Ishikawa (cell line): ENCODE data around the gene MNS1.

Experiments
- CREB1 ChIP-seq: IDR thresholded peaks from 2 replicates; pipeline ENCODE4 v1.6.1; 2012; ENCODE audit warnings: low read depth
- EGR1 ChIP-seq: IDR thresholded peaks from 2 replicates; pipeline ENCODE4 v1.6.1; 2012
- EP300 ChIP-seq: IDR thresholded peaks from 2 replicates; pipeline ENCODE4 v1.6.1; 2012; ENCODE audit warnings: borderline replicate concordance
- FOXM1 ChIP-seq: IDR thresholded peaks from 2 replicates; pipeline ENCODE4 v1.6.1; 2012; ENCODE audit warnings: low read depth, borderline replicate concordance
- MAX ChIP-seq: IDR thresholded peaks from 2 replicates; pipeline ENCODE4 v1.6.1; 2012
- NFIC ChIP-seq: IDR thresholded peaks from 2 replicates; pipeline ENCODE4 v1.6.1; 2012
- REST ChIP-seq: IDR thresholded peaks from 2 replicates; pipeline ENCODE4 v1.6.1; 2012; ENCODE audit warnings: low read depth, mild to moderate bottlenecking
- TAF1 ChIP-seq: IDR thresholded peaks from 2 replicates; pipeline ENCODE4 v1.6.1; 2012; ENCODE audit warnings: low read depth, mild to moderate bottlenecking
- TEAD4 ChIP-seq: IDR thresholded peaks from 2 replicates; pipeline ENCODE4 v1.6.1; 2012
- USF1 ChIP-seq: IDR thresholded peaks from 2 replicates; pipeline ENCODE4 v1.6.1; 2012
- YY1 ChIP-seq: IDR thresholded peaks from 2 replicates; pipeline ENCODE4 v1.6.1; 2012; ENCODE audit warnings: low read depth
- ZBTB7A ChIP-seq: IDR thresholded peaks from 2 replicates; pipeline ENCODE4 v1.6.1; 2012; ENCODE audit warnings: low read depth

Gene MNS1

GRCh38 chr15:56390739-56391267 is 74.1 kb downstream of the MNS1 start:
- TF ChIP-seq TAF1 = no peak
- no peak for TF ChIP-seq NFIC
- no peak for TF ChIP-seq USF1
- no peak for TF ChIP-seq YY1
- TF ChIP-seq CREB1 = no peak
- no peak for TF ChIP-seq ZBTB7A
- no peak for TF ChIP-seq EGR1

GRCh38 chr15:56385908-56386307 is 79.0 kb downstream of the MNS1 start:
- TF ChIP-seq USF1 = no peak
- TF ChIP-seq REST = no peak
- no peak for TF ChIP-seq ZBTB7A
- no peak for TF ChIP-seq YY1
- TF ChIP-seq TEAD4 = no peak
- no peak for TF ChIP-seq CREB1
- no peak for TF ChIP-seq MAX
- TF ChIP-seq FOXM1 = no peak
- no peak for TF ChIP-seq EP300
- no peak for TF ChIP-seq TAF1
- no peak for TF ChIP-seq EGR1

- no peak for TF ChIP-seq ZBTB7A
- no peak for TF ChIP-seq FOXM1
These were observed 81.9 kb downstream of the MNS1 start for GRCh38 chr15:56383010-56383409.
